MM.1S (cell line): ENCODE results near the gene CADM3.
A peak's percentile ranks its signal among the peaks of the same experiment; 100 is the strongest.

Source experiments
- DNase-seq: peaks from one replicate; pipeline ENCODE4 v3.0.0-alpha.2; 2015
- H2AFZ ChIP-seq: fragments of 300-600 bp; sonication (generic); 2 replicates; pipeline ENCODE4 v1.6.0; 2016; ENCODE audit warnings: antibody characterized with exemption, low read length
- H3F3A ChIP-seq: fragments of 300-600 bp; sonication (generic); 2 replicates; pipeline ENCODE4 v1.6.1; 2016; ENCODE audit warnings: mild to moderate bottlenecking, antibody characterized with exemption, low read length, moderate library complexity, mixed read lengths; ENCODE audit not compliant: insufficient read depth
- H3K27ac ChIP-seq: fragments of 300-600 bp; sonication (generic); 2 replicates; pipeline ENCODE4 v1.5.1; 2016; ENCODE audit warnings: mild to moderate bottlenecking, low read length
- H3K27me3 ChIP-seq: fragments of 300-600 bp; sonication (generic); replicated peaks from 2 replicates; pipeline ENCODE4 v1.6.0; 2016; ENCODE audit warnings: low read length; ENCODE audit not compliant: insufficient read depth
- H3K36me3 ChIP-seq: fragments of 300-600 bp; sonication (generic); replicated peaks from 2 replicates; pipeline ENCODE4 v1.6.1; 2016; ENCODE audit warnings: mild to moderate bottlenecking, low read length, mixed read lengths; ENCODE audit not compliant: insufficient read depth
- H3K4me1 ChIP-seq: fragments of 300-600 bp; sonication (generic); 2 replicates; pipeline ENCODE4 v1.6.1; 2016; ENCODE audit warnings: low read length, mixed read lengths
- H3K4me2 ChIP-seq: fragments of 300-600 bp; sonication (generic); 2 replicates; pipeline ENCODE4 v1.6.0; 2016; ENCODE audit warnings: low read depth, low read length
- H3K4me3 ChIP-seq: fragments of 300-600 bp; sonication (generic); 2 replicates; pipeline ENCODE4 v1.5.1; 2016; ENCODE audit warnings: low read length, mixed read lengths
- H3K79me2 ChIP-seq: fragments of 300-600 bp; sonication (generic); 2 replicates; pipeline ENCODE4 v1.6.1; 2016; ENCODE audit warnings: mixed run types, low read length, mixed read lengths
- H3K9ac ChIP-seq: fragments of 300-600 bp; sonication (generic); 2 replicates; pipeline ENCODE4 v1.6.1; 2016; ENCODE audit warnings: low read length, mixed read lengths
- H3K9me2 ChIP-seq: fragments of 300-600 bp; sonication (generic); replicated peaks from 2 replicates; pipeline ENCODE4 v1.6.1; 2016; ENCODE audit warnings: mild to moderate bottlenecking, low read length, mixed read lengths; ENCODE audit not compliant: insufficient read depth
- H3K9me3 ChIP-seq: fragments of 300-600 bp; sonication (generic); replicated peaks from 2 replicates; pipeline ENCODE4 v1.6.1; 2016; ENCODE audit warnings: mild to moderate bottlenecking, low read length, mixed read lengths; ENCODE audit not compliant: insufficient read depth
- H4K20me1 ChIP-seq: fragments of 300-600 bp; sonication (generic); 2 replicates; pipeline ENCODE4 v1.6.1; 2016; ENCODE audit warnings: mild to moderate bottlenecking, low read length, moderate library complexity, mixed read lengths; ENCODE audit not compliant: insufficient read depth
- EZH2 ChIP-seq: fragments of 300-600 bp; sonication (generic); optimal IDR thresholded peaks from 2 replicates; pipeline ENCODE3; 2017; ENCODE audit warnings: low read depth, mild to moderate bottlenecking, antibody characterized with exemption, low read length, mixed read lengths
- EZH2phosphoT487 ChIP-seq: fragments of 300-600 bp; sonication (generic); IDR thresholded peaks from 2 replicates; pipeline ENCODE4 v1.6.1; 2018; ENCODE audit warnings: antibody characterized with exemption, low read length
- TF ChIP-seq, protein P1 (sequence below): fragments of 300-600 bp; sonication (generic); IDR thresholded peaks from 2 replicates; pipeline ENCODE4 v1.5.1; 2016; ENCODE audit warnings: antibody characterized with exemption, low read length, mixed read lengths

The CADM3 gene

DNA sequence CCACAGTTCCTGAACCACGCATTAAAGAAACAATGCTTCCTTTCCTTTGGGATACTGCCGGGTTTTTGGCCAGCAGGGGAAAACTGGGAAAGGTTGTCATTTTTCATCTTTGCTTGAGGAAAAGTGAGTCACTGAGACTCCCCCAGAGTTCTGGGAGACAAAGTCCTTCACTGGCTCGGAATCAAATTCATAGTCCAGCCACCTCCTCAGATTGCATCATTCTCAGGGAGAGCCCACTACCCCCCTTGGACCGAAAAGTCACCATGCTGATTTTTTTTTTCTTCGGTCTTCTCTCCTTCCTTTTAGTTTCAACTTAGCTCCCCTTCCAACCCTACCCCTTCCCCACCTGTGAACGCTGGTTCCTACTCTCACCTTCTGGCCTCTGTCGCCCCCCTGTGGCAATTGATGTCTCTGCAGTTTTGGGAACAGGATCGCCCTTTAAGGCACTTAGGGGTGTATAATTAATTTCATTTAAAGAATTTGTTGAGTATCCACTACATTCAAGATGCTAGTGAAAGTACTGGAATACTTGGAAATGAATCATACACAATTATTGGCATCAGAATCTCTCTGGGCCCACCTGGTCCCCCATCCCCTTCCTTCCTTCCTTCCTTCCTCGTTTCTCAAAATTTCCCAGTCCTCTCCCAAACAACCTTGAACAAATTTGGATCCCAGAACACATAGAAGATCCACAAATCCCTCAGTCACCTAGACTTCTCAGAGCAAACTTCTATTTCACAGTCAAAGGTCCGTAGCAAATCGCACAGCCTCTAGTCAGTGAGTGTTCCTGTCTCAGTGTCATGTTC lies 40.1 kb downstream of the CADM3 start:
- no peaks in the 10 kb centered on the region for H3K9me2 ChIP-seq
- no peaks in the 10 kb centered on the region for H3F3A ChIP-seq
- H3K9ac ChIP-seq = no peak overlapping the region
- H3K4me3 ChIP-seq = no peak overlapping the region
- no peak overlapping the region; the same call in 1 of the 2 replicates for H3K4me2 ChIP-seq
- no peak overlapping the region for H2AFZ ChIP-seq
- H3K27ac ChIP-seq = no peak overlapping the region
- H3K4me1 ChIP-seq = no peaks in the 10 kb centered on the region
- H3K36me3 ChIP-seq = no peaks in the 10 kb centered on the region
- TF ChIP-seq, protein P1, sequence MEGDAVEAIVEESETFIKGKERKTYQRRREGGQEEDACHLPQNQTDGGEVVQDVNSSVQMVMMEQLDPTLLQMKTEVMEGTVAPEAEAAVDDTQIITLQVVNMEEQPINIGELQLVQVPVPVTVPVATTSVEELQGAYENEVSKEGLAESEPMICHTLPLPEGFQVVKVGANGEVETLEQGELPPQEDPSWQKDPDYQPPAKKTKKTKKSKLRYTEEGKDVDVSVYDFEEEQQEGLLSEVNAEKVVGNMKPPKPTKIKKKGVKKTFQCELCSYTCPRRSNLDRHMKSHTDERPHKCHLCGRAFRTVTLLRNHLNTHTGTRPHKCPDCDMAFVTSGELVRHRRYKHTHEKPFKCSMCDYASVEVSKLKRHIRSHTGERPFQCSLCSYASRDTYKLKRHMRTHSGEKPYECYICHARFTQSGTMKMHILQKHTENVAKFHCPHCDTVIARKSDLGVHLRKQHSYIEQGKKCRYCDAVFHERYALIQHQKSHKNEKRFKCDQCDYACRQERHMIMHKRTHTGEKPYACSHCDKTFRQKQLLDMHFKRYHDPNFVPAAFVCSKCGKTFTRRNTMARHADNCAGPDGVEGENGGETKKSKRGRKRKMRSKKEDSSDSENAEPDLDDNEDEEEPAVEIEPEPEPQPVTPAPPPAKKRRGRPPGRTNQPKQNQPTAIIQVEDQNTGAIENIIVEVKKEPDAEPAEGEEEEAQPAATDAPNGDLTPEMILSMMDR = peak; percentile 99
- TF ChIP-seq EZH2 = no peak
- no peaks in the 10 kb centered on the region for H4K20me1 ChIP-seq
- no peaks in the 10 kb centered on the region for H3K79me2 ChIP-seq
- peak; percentile 61 for DNase-seq
- H3K27me3 ChIP-seq = peaks cover 27% of the 10 kb centered on the region
- no peaks in the 10 kb centered on the region for H3K9me3 ChIP-seq

DNA sequence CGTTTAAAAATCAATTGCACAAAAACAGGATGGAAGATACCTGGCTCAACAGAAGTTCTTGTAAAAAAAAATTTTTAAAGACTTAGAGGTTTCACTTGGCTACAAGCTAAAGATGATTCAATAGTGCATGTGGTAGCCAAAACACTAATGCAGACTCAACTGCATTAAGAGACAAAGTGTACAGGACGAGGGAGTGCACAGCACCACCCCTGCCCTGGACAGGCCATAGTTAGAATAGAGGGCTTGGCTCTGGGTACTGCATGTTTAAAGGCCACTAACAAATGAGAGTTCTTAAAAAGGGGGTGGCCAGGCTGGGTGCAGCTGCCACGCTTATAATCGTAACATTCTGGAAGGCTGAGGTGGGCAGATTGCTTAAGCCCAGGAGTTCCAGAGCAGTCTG lies 41.2 kb downstream of the CADM3 start:
- Histone ChIP-seq H3K4me2 (no peak overlapping the region), H3F3A (no peaks in the 10 kb centered on the region), H3K79me2 (no peaks in the 10 kb centered on the region), H3K9me2 (no peaks in the 10 kb centered on the region), H3K4me3 (no peak overlapping the region), H4K20me1 (no peaks in the 10 kb centered on the region), H2AFZ (no peak overlapping the region), H3K27ac (no peak overlapping the region), H3K9me3 (no peaks in the 10 kb centered on the region), H3K4me1 (no peaks in the 10 kb centered on the region), H3K27me3 (peaks cover 17% of the 10 kb centered on the region), H3K36me3 (no peaks in the 10 kb centered on the region), H3K9ac (no peak overlapping the region)
- no peak for DNase-seq
- TF ChIP-seq, protein P1 = no peak
- TF ChIP-seq EZH2phosphoT487 (no peak), EZH2 (no peak)

DNA sequence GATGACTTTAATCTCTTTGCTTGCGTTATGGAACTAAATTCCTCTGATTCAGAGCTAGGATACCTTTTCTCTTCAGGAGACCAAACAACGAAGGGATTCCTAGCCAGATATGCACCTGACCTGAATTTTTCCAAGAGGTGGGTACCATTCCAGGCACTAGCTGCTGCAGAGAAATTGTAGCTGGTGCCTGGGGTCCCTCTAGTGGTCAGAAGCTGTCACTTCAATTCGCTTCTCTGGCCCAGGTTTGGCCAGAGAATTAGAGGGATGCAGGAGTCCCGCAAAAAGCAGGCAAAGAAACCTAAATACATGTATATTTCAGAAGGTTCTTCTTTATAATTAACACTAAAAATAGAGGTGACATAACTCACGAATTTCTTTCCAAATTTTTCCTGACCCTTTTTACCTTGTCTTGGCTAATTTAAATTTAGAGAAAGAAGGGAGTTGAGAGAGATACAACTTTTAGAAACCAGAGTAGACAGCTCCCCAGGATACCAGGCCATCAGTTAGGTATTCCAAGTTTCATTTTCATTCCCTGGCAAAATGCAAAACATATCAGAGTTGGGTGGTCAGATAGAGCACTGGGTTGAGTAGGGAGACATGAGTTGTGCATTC lies 42.8 kb downstream of the CADM3 start:
- peaks cover under 1% of the 10 kb centered on the region; the same call in 1 of the 2 replicates for H3K27me3 ChIP-seq
- H3K79me2 ChIP-seq = no peaks in the 10 kb centered on the region
- no peaks in the 10 kb centered on the region for H3K36me3 ChIP-seq
- H3K4me3 ChIP-seq = no peak overlapping the region
- H3K4me1 ChIP-seq = no peaks in the 10 kb centered on the region
- H2AFZ ChIP-seq = no peak overlapping the region
- H3F3A ChIP-seq = no peaks in the 10 kb centered on the region
- H3K9me3 ChIP-seq = no peaks in the 10 kb centered on the region
- DNase-seq = peak; percentile 58
- H3K27ac ChIP-seq = no peak overlapping the region
- TF ChIP-seq EZH2phosphoT487 (no peak), EZH2 (no peak)
- TF ChIP-seq, protein P1 = peak; percentile 98
- no peaks in the 10 kb centered on the region for H4K20me1 ChIP-seq
- no peaks in the 10 kb centered on the region for H3K9me2 ChIP-seq
- no peak overlapping the region for H3K9ac ChIP-seq
- H3K4me2 ChIP-seq = no peak overlapping the region
